Cortex of kidney (tissue), 1 donor: ENCODE measurements around the gene SLX9.

Experiments
- DNase-seq: peaks from one replicate; lab custom pipeline; 2025; lab: John Stamatoyannopoulos, UW

SLX9 gene

DNA sequence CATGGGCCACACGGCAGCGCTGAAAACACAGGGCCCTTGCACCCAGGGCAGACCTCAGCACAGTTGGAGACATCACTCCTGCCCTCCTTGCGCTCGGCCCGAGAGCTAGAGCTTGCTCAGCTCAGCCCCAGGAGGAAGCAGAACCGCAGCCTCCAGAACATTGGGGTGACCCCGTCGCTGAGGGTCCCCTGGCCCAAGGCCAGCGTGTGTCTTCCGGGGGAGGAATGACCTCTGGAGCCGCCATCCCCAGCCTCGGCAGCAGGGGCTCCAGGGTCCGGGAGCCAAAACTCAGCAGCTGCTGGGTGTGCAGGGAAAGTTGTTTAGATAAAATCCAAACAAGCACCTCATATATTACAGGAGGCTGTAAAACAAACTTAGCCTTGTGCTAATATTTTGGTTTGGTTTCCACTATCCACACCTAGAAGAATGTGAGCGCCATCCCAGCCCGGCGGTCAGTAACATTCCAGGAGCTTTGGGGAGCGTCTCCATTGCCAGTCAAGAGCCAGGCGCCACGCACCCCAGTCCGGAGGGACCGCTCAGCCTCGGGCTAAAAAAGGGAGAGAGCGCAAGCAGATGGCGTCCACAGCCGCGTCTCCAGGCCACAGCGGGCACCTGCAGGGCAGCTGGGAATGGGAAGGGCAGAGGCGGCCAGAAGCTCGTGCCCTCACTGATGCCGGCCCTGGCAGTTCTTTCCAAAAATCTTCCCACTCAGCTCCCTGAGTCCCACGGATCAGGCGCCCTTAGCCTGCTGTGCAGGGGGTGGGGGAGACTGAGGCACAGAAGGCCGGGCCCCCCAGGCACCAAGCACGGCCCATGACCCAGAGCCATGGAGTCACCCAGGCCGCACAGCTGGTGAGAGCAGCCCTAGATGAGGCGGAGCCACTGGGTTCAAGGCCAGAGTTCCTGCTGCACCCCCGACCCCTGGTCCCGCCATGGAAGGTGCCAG, 52.0 kb downstream of the SLX9 start:
- no peak for DNase-seq

- no peak for DNase-seq
Observed at GRCh38 chr21:44992608-44993031, 52.8 kb downstream of the SLX9 start.

- no peak for DNase-seq
Observed at GRCh38 chr21:44993321-44994046, 53.7 kb downstream of the SLX9 start.

GRCh38 chr21:44994047-44994694, 54.3 kb downstream of the SLX9 start:
- DNase-seq: no peak

DNA sequence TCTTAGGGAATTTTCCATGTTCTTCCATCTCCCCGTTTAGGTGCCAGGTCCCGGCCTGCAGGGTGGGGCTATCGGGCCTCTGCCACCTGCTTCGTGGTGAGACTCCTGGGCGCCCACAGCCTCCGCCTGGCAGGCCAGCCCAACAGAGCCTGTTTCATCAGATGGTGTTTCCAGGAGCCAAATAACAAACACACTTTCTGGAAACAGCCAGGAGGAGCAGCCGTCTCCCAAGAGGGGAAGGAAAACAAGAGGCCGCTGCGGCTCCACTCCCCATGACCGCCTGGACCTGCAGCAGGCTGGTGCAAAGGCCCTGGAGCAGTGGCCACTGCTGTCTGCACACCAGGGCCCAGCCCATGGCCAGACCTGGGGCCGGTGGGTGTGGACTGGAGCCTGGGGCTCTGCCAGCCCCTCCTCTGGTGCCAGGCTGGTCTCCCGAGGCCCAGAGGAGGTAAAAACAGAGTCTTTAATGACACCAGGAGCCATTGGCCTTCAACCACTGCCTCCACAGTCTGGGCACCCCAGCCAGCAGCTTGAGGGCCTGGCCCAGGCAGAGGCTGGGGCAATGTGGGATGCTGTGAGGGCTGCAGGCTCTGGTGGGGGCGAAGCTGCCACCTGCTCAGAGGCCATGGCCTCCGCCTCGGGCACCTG, 55.0 kb downstream of the SLX9 start:
- DNase-seq: no peak

GRCh38 chr21:44995343-44995941, 55.6 kb downstream of the SLX9 start:
- DNase-seq: no peak

- no peak for DNase-seq
Observed at GRCh38 chr21:44996096-44996495, 56.3 kb downstream of the SLX9 start.

- DNase-seq: no peak
Observed at GRCh38 chr21:44996501-44996921, 56.7 kb downstream of the SLX9 start.

GRCh38 chr21:44996983-44997936, 57.4 kb downstream of the SLX9 start:
- DNase-seq: no peak

- DNase-seq: no peak
Observed at GRCh38 chr21:44998086-44998620, 58.3 kb downstream of the SLX9 start.

DNA sequence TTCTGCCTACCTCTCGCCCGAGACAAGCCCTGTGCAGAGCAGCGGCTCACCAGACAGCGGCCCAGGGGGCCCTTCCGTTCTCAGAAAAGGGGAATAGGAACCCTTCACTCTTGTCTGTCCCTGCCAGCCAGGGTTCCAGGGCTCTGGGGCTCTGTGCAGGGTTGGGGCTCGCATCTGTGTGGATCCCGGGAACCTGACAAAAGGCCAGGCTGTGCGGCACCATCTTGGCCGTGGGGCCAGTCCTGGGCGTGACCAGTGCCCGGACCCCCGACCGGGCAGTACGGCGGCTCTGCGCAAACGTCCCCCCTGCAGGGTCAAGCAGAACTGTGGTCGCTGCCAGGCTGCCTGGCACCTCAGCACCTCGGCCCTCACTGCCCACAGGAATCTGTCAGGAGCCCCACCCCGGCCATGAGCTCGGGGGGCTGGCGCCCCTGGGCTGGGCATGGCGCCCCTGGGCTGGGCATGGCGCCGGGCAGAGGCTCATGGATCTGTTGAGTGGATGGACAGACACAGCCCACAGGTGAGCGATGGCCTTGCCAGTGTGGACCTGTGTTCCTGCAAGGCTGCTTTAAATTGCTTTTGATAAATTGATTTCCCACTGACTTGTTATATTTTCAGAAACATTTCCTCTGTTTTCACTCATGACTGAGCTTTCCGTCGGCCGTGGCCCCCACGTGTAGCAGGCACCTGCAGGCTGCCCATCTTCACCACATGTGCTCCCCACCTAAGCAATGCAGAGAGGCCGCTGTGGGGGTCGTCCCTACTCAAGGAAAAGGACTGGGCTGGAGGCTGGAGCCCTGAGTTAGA, 59.0 kb downstream of the SLX9 start:
- no peak for DNase-seq

DNA sequence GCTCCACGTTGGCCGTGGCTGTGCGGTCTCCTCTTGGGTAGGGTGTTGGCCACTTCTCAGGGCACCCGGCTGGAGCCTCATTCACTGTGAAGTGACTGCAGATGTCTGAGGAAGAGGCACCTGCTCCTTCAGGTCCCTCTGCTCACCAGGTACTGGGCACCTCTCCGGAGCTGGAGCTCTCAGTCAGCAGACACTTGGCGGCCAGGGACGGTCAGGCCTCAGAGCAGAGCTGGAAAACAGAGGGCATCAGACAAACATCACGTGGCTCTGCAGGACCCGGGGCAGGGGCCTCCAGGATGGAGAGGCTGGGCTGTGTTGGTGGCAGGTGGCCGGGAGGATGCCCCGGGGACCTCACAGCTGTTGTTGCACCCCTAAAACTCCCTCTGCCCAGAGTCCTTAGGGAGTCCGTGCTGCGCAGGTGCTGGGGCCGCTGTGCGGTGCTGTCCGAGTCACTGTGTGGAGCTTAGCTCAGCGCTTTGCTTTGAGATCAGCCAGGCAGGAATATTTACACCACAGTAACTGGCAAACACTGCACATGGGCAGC, 59.7 kb downstream of the SLX9 start:
- no peak for DNase-seq

DNA sequence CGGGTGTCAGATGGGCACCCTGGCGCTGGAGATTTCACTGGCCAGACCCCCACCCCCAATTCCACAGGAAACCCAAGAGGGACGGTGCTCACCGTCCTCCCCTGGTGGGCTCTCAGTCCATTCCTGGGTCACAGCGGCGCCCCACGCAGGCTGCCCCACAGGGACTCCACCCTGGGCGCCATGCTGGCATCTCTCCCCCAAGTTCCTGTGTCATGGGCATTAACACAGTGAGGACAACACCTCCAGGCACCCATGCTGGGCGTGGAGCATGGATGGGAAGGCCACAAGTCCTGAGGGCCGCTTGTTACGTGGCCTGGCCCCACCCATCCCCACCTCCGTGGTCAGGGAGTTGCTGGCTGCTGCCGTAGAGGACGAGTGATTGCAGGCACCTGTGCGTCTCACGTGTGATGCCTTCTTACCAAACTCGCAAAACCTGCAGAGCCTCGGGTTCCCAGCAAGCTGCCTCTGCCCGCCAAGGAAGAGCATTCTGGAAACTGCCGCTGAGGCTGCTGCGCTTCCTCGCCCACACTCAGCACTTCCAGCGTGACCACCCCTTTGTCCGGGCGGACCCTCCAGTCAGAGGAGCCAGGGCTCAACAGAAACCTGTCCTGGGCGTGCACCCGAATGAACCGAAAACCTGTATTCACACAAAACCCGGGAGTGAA, 60.3 kb downstream of the SLX9 start:
- no peak for DNase-seq

DNA sequence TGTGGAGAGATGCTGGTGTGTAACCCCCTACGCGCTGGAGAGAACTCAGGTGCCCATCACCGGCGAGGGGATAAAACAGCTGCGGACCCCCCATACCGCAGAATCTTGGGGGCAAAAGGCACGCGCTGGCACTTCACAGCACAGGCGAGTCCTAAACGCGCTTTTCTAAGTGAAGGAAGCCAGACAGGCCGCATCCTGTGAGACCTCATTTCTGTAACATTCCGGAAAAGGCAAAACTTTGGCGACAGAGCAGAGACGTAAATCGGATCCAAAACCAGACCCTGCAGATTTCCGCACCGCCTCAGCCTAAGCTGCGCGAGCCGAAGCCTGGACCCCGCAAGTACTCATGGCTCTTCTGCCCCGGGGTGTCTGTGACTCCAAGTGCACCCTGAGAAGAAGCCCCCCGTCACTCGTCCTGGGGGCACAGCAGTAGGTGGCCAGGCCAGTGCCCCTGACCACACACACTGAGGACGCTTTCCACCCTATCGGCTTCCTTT, 60.9 kb downstream of the SLX9 start:
- no peak for DNase-seq

DNA sequence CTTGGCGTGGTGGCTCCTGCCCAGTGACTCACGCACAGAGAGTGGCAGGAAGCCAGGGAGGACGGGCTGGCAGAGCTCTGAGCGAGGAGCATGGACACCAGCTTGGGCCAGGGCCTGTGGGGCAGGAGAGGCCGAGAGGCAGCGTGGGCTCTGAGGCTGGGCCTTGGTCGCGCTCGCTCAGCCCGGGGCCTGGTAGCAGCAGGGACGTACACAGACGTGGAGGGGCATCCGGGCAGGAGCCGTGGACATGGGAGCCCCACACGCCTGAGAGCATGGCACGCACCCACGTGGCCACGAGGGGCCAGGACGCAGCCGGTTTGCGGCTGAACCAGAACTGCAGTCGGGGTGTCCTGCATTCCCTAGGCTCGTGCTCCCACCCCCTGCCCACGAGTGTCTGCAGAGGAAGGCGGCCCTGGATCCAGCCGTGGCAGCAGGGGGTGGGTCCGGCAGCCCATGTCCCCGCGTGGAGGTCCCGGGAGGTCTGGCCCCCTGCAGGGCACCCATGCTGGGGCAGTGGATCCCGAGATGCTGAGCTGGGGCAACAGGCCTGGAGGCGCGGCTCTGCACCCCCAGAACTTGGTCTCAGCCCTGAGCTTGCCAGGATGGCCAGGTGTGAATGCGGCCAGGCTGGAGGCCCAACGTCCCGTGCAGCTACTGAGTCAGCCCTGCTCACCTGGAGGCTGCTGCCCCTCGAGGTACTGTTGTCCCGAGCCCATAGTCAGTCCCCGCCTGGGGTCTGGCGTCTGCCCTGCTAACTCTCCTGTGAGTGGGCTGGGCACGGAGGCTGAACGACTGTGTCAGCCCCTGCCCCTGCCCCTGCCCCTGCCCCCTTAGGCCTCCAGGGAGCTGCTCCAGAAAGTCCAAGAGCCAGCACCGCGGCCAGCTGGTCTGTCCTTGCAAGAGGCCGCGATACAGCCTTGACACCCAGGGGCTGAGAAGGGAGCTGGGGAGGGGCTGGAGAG, 61.6 kb downstream of the SLX9 start:
- no peak for DNase-seq

GRCh38 chr21:45002381-45003204, 62.8 kb downstream of the SLX9 start:
- no peak for DNase-seq
